ENCODE results near the gene DUOX1. TPM values are rescaled to one million over a fixed set of nuclear protein-coding genes. Genes with fewer than 3 reads are reported as not detected.

The DUOX1 gene
- total and polyA plus RNA-seq, 2 of the 13 experiments (the other 11 are each of a cell fraction or from before 2014, with no cell fraction given): 0.03 TPM; not detected in 1

DNA sequence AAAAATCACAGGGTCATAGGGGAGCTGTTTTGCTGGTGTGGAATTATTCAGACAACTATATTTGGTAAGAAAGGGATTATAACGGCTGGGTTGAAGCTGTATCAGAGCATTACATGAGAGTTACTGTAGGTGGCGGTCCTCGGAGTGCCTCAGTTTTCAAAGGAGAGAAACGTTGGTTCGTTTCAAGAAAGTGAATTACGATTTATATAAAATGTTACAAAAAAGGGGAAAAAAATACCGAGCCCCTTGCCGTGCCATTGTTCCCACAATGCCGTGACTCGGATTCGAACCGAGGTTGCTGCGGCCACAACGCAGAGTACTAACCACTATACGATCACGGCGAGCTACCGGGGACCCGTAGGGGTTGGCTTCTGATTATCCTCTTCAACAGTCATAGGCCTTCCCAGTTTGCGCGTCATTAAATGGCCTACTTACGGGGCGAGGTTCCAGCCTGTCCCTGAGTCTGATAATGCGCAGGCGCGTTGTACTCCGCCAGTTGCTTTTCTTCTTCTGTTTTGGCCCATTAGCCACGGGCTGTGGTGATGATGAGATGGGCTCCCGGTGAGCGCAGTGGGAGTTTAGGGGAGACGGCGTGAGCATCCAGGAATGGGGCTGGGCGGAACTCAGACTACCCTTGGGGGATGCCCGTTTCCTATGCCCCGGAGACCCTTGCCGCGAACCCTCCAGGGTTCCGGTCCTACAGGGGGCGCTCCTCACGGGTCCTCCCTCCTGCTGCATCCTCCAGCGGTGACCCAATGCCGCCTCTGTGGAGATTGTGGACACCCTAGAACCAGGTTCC lies 68.7 kb downstream of the DUOX1 start (continued):
- TF ChIP-seq ZNF646 (CRISPR knock-in tag; IDR thresholded peaks at IDR 0.05) (peak; percentile 40; the same call in 1 of the 2 replicates), SP1 (IDR thresholded peaks at IDR 0.05) (no peak), SP1 (CRISPR knock-in tag; IDR thresholded peaks at IDR 0.05) (no peak; the same call in none of the 2 replicates), MIER3 (CRISPR knock-in tag; IDR thresholded peaks at IDR 0.05; ENCODE audit: borderline replicate concordance) (peak; percentile 79; the same call in 1 of the 2 replicates), MIXL1 (CRISPR knock-in tag; IDR thresholded peaks at IDR 0.05) (peak; percentile 75; the same call in 1 of the 2 replicates), ZNF724P (CRISPR knock-in tag; IDR thresholded peaks at IDR 0.05; ENCODE audit: borderline replicate concordance) (no peak), MYNN (CRISPR knock-in tag; IDR thresholded peaks at IDR 0.05; ENCODE audit: low read depth) (no peak), RCOR2 (CRISPR knock-in tag; IDR thresholded peaks at IDR 0.05) (0 out of 2 replicates have a peak, but pooled peaks have one; percentile 14), ZNF597 (CRISPR knock-in tag; IDR thresholded peaks at IDR 0.05) (no peak), EP300 (IDR thresholded peaks at IDR 0.05; ENCODE audit: low read depth in 2 of 2, low read length in 2 of 2) (peak in 1 of 2 experiments; percentile 23; a peak in 1 of 4 replicates), EP300 (CRISPR knock-in tag; IDR thresholded peaks at IDR 0.05; ENCODE audit: borderline replicate concordance) (0 out of 2 replicates have a peak, but pooled peaks have one; percentile 2), ZNF441 (CRISPR knock-in tag; IDR thresholded peaks at IDR 0.05; ENCODE audit: borderline replicate concordance) (0 out of 2 replicates have a peak, but pooled peaks have one; percentile 20), ZSCAN22 (CRISPR knock-in tag; IDR thresholded peaks at IDR 0.05) (no peak), RBFOX2 (IDR thresholded peaks at IDR 0.05; ENCODE audit: low read depth, low read length) (0 out of 2 replicates have a peak, but pooled peaks have one; percentile 22), ZNF317 (CRISPR knock-in tag; IDR thresholded peaks at IDR 0.05) (peak; percentile 21)
- TF ChIP-seq, protein P1, sequence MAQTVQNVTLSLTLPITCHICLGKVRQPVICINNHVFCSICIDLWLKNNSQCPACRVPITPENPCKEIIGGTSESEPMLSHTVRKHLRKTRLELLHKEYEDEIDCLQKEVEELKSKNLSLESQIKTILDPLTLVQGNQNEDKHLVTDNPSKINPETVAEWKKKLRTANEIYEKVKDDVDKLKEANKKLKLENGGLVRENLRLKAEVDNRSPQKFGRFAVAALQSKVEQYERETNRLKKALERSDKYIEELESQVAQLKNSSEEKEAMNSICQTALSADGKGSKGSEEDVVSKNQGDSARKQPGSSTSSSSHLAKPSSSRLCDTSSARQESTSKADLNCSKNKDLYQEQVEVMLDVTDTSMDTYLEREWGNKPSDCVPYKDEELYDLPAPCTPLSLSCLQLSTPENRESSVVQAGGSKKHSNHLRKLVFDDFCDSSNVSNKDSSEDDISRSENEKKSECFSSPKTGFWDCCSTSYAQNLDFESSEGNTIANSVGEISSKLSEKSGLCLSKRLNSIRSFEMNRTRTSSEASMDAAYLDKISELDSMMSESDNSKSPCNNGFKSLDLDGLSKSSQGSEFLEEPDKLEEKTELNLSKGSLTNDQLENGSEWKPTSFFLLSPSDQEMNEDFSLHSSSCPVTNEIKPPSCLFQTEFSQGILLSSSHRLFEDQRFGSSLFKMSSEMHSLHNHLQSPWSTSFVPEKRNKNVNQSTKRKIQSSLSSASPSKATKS (CRISPR knock-in tag; IDR thresholded peaks at IDR 0.05): no peak
- TF ChIP-seq, protein P2, sequence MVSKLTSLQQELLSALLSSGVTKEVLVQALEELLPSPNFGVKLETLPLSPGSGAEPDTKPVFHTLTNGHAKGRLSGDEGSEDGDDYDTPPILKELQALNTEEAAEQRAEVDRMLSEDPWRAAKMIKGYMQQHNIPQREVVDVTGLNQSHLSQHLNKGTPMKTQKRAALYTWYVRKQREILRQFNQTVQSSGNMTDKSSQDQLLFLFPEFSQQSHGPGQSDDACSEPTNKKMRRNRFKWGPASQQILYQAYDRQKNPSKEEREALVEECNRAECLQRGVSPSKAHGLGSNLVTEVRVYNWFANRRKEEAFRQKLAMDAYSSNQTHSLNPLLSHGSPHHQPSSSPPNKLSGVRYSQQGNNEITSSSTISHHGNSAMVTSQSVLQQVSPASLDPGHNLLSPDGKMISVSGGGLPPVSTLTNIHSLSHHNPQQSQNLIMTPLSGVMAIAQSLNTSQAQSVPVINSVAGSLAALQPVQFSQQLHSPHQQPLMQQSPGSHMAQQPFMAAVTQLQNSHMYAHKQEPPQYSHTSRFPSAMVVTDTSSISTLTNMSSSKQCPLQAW (CRISPR knock-in tag; IDR thresholded peaks at IDR 0.05): peak; percentile 39; the same call in 1 of the 2 replicates
